ENCODE results near the gene MCAT.
"Not testable (repeated sequence)": the region's sequence is repeated elsewhere in the genome, so short reads cannot be mapped to it uniquely, and the experiment has no call there.

The MCAT gene

DNA sequence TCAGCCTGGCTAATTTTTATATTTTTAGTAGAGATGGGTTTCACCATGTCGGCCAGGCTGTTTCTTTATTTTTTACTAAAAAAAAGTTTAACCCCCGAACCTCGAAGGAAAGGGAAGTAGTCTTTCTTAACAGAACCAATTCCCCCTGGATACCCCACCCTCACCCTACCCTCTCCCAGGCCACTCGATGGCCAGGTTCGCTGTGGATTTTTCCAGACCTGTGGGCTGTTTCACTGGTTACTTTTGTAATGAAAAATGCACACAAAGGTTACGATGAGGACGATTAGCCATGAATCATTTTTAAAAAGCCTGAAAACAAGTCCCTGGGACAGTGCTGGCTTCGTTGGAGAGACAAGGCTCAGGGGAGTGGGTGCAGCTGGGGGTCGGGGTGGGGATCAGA, 10.7 kb upstream of the MCAT start:
- DNase-seq (ENCODE audit: low read depth) = no peak

DNA sequence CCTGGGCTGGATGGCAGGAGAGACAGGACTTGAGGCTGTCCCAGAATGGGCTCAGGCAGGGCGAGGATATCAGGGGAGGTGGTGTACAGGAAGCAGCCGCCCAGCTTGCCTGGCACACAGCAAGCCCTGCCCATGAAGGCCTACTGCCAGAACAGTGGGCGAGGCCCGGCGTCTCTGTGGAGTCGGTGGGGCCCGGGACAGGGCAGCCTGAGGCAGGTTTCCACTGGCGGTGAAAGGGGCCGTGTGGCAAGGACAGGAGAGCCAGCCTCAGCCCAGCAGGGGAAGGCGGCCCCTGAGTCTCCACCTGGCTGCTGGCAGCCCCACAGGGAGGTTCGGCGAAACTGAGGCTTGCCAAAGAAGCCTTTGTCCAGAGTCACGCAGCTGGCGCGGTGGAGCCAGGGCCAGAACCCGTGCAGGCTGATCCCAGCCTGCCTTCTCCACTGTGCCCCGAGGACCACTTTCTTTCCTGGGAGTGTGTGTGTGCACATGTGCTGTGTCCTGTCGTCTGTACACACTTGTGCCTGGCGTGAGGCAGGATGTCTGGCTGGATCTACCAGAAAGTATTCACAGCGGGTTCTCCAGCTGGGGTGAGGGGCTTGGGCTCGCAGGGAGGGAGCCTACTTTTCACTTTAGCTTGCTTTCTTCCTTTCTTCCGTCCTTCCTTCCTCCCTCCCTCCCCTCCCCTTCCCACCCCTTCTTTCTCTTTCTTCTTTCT, 9.3 kb upstream of the MCAT start:
- peak; percentile 37 for DNase-seq (ENCODE audit: low read depth)

GRCh38 chr22:43152003-43152356, 8.8 kb upstream of the MCAT start:
- no peak for DNase-seq (ENCODE audit: low read depth)

GRCh38 chr22:43151251-43152002, 8.2 kb upstream of the MCAT start, which contains the start of gene TSPO:
Gene TSPO, plus strand, starts transcription at chr22:43151559. Its CDS starts 7,680 bp downstream, at chr22:43159239.
- DNase-seq (ENCODE audit: low read depth) = peak; percentile 50

GRCh38 chr22:43150731-43151206, 7.6 kb upstream of the MCAT start:
- no peak for DNase-seq (ENCODE audit: low read depth)

DNA sequence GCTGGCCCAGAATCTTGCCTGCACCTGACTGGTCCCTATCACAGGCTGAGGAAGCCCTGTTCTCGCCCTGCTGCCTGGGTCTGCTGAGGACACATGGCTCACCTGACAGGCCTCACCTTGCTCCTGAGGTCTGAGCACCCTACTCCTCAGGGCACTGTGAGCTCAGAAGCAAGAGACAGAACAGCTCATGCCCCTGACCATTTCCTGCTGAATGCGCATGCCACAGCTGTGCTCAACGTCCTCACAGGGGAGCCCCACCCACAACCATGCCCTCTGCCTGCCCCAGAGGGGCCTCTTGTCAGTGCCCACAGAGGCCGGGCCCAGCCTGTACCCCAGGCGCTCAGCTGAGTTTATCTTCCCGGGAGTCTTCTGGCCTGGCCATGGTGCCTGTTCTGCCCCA, 5.4 kb upstream of the MCAT start:
- no peak for DNase-seq (ENCODE audit: low read depth)

GRCh38 chr22:43147821-43148220, 4.6 kb upstream of the MCAT start:
- DNase-seq (ENCODE audit: low read depth) = no peak

DNA sequence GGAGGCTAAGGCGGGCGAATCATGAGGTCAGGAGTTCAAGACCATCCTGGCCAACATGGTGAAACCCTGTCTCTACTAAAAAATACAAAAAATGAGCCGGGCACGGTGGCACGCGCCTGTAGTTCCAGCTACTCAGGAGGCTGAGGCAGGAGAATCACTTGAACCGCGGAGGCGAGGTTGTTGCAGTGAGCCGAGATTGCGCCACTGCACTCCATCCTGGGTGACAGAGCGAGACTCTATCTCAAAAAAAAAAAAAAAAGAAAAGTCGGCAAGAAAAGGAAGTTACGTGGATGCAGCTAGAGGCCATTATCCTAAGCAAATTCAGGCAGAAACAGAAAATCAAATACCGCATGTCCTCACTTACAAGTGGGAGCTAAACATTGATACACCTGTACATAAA, 3.1 kb upstream of the MCAT start:
- not testable (repeated sequence) for DNase-seq (ENCODE audit: low read depth)

- DNase-seq (ENCODE audit: low read depth) = not testable (repeated sequence)
Measured at GRCh38 chr22:43145371-43145770, 2.2 kb upstream of the MCAT start.

GRCh38 chr22:43144949-43145348, 1.8 kb upstream of the MCAT start:
- DNase-seq (ENCODE audit: low read depth) = no peak

- DNase-seq (ENCODE audit: low read depth) = no peak
Measured at GRCh38 chr22:43136801-43137200, 6.4 kb downstream of the MCAT start.

DNA sequence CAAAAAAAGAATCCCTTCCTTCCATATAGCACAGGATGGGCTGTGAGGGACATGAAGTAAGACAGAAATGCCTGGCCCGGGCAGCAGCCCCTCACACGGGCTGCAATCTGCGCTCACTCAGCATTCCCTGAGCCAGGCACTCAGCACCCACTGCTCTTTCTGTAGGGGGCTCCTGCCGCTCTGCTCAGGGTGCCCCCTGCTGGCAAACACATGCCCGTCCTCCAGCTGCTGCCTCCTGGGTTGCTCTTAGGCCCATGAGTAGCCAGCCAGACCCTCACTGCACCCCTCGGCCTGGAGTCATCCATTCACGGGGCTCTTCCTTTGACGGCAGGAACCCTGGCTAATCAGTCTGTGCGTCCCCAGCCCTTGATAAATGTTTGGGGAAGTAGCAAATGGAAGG, 6.9 kb downstream of the MCAT start:
- DNase-seq (ENCODE audit: low read depth) = no peak

GRCh38 chr22:43135565-43135964, 7.6 kb downstream of the MCAT start:
- DNase-seq (ENCODE audit: low read depth) = no peak

DNA sequence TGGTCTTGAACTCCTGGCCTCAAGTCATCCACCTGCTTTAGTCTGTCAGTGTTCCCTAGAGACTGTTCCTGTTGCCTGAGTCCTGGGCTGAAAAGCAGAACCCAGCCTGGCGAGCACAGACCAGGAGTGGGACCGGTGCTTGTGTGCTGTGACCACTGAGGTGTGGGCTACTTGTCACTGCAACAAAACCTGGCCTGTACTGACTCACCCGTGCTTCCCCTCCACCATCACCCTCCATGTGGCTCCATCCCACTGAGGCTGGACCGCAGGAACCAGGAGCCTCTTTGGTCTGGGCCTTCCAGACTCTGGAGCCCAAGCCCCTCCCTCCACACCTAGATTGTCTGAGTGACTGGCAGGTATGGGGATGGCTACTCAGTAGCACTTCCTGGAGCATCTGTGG, 8.6 kb downstream of the MCAT start:
- no peak for DNase-seq (ENCODE audit: low read depth)

DNA sequence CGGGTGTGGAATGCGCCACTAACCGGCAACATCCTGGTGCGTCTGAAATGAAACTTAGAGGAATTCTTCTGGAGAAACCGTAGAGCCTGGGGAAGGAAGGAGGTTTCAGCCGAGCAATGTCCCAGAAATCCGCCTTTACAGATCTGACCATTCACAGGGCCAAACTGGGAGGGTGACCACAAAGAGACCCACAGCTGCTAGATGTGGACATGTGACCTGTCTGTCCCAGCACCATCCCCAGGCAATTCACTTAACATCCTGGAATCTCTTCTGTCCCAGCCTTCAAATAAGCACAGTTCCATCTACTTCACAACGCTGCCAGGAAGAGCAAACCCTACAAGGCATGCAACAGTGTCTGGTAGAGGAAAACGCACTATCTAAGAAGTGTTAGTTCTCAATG, 9.8 kb downstream of the MCAT start:
- DNase-seq (ENCODE audit: low read depth) = no peak

DNA sequence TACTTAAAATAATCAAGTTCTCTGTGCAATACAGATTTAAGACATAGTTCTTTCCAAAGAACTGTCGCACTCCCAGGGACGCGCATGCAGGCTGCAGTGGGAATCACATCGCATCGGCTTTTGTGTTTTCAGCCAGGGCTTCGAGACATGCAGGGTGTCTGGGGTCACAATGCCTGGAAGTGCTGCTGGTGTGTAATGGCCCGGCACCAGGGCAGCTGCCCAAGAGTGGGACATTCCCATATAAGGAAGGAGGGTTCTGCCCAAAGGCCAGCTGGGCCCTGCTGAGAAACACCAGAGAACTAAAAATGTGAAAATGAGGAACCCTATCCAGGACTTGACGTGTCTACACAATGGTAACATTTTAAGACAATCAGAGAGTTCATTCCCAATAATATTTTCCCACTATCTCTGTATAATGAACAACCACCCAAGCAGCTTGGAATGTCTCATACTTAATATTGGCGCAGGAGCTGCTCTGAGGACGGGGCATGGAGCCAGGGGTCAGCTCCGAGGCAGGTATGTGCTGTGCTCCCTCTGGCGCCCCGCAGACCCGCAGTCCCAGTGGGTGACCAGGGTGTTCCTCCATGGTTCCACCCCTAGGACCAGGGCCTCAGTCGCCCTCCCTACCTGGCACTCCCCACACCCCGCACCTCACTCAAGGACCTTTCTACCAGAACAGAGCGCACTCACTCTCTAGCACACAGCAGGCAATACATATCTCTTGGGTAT, 11.3 kb downstream of the MCAT start:
- no peak for DNase-seq (ENCODE audit: low read depth)

DNA sequence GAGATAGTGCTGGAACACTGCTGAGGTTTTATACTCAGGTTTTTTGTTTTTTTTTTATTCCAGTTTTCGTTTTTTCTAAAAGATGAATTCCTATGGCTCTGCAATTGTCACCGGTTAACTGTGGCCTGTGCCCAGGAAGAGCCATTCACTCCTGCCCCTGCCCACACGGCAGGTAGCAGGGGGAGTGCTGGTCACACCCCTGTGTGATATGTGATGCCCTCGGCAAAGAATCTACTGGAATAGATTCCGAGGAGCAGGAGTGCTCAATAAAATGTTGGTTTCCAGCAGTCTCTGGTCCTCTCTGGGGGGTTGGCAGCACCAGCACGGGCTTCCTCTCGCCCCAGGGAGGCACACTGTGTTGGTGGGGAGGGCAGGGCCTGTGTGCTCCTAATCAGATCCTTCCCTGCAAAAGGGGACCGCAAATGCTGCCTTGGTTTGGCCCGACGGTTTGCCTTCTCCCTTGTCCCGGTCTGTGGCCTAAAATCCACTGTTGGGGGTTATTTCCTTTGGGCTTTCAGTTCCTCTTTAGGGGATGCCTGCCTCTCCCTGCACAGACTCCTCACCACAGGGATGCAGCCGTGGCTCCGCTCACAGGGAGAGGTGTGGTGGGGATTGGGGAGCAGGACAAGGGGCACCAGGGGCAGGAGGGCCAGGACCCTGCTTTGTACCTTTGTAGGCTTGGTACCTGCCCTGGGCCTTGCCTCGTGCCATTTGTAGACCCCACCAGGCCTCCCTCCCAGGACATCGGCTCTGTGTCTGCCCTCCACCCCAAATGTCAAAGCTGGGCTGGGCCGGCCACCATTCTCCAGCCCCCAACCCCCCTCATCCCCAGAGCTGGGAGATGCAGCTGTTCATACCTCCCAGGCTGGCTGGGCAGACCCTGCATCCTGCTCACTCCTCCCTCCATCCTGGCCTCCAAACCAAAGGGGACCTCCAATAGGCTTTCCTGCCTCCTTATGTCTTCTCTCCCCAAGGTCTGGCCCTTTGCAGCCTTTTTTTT, 13.5 kb downstream of the MCAT start:
- DNase-seq (ENCODE audit: low read depth) = no peak

- no peak for DNase-seq (ENCODE audit: low read depth)
Measured at GRCh38 chr22:43128928-43129424, 14.2 kb downstream of the MCAT start.

GRCh38 chr22:43128116-43128515, 15.1 kb downstream of the MCAT start:
- DNase-seq (ENCODE audit: low read depth) = no peak

DNA sequence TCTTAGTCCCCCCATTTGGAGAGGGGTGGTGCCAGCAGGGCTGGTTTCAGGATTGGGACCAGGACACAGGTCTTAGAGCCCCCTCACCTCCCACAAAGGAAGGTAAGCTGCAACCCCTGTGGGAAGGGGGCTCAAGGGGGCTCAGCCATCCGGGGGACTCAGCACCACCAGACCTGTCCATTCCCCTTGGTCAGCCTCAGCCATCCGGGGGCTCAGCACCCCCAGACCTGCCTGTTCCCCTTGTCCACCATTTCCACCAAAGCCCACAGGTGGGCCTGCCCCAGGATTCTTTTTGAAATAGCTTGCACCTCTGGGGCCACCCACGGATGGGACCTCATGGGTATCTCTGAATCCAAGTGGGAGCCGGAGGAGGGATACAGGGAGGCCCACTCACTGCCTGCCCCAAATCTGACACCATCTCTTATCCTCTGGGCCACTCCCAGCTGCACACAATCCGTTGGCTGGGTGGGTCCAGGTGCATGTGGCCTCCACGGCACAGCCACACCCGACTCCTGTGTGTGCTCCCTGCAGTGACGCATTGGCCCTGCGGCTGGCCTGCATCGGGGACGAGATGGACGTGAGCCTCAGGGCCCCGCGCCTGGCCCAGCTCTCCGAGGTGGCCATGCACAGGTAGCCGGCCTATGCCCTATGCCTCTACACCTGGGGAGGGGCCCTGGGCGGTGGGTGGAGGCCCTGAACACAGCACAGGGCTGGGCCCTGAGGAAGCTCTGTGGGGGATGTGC, 15.9 kb downstream of the MCAT start:
- no peak for DNase-seq (ENCODE audit: low read depth)
